Keratinocyte (primary cell): Measurements from ENCODE around the gene RTEL1. TPM values are rescaled to one million over a fixed set of nuclear protein-coding genes. Genes with fewer than 3 reads are reported as not detected.

Source experiments
- DNase-seq: peaks from one replicate; pipeline ENCODE4 v3.0.0-alpha.2; 2011; ENCODE audit warnings: low read depth, missing footprints, low spot score
- FAIRE-seq: peaks from 2 replicates; lab custom pipeline; 2011; peaks lifted over from hg19 to GRCh38; lab: Jason Lieb, UNC
- H2AFZ ChIP-seq: 2 replicates; pipeline ENCODE4 v1.6.0; 2012; ENCODE audit warnings: low read length, control low read depth, inconsistent platforms; ENCODE audit not compliant: control insufficient read depth
- H3K27ac ChIP-seq: 2 replicates; pipeline ENCODE4 v1.5.1; 2011; ENCODE audit warnings: low read length; ENCODE audit not compliant: control insufficient read depth, insufficient read depth
- H3K27me3 ChIP-seq: 3 replicates; pipeline ENCODE4 v1.6.0; 2011; ENCODE audit warnings: low read length; ENCODE audit not compliant: control insufficient read depth, insufficient read depth; ENCODE audit errors: extremely low read depth
- H3K36me3 ChIP-seq, 2 experiments: 2 replicates in 1 of 2; 3 replicates in 1 of 2; pipeline ENCODE4 v1.5.1; 2011; ENCODE audit warnings: low read length in 2 of 2, mild to moderate bottlenecking in 1 of 2; ENCODE audit not compliant: control insufficient read depth in 2 of 2, insufficient read depth in 2 of 2; ENCODE audit errors: extremely low read depth in 1 of 2
- H3K4me1 ChIP-seq: 3 replicates; pipeline ENCODE4 v1.5.1; 2011; ENCODE audit warnings: low read length; ENCODE audit not compliant: control insufficient read depth, insufficient read depth; ENCODE audit errors: extremely low read depth
- H3K4me2 ChIP-seq: 3 replicates; pipeline ENCODE4 v1.6.0; 2011; ENCODE audit warnings: low read depth, low read length; ENCODE audit not compliant: control insufficient read depth, insufficient read depth; ENCODE audit errors: extremely low read depth
- H3K4me3 ChIP-seq, 3 experiments: fragments of 200-600 bp in 1 of 3; sonication (generic) in 1 of 3; 2 replicates in 2 of 3; 3 replicates in 1 of 3; pipeline ENCODE4 v1.5.1; 2011 to 2016; ENCODE audit warnings: low read length in 3 of 3, mild to moderate bottlenecking in 3 of 3, control low read depth in 2 of 3, inconsistent platforms in 1 of 3, low read depth in 1 of 3, mixed read lengths in 1 of 3, mixed run types in 1 of 3, moderate library complexity in 1 of 3; ENCODE audit not compliant: control insufficient read depth in 2 of 3, insufficient read depth in 2 of 3; ENCODE audit errors: extremely low read depth in 1 of 3
- H3K79me2 ChIP-seq: 2 replicates; pipeline ENCODE4 v1.6.0; 2012; ENCODE audit warnings: low read length; ENCODE audit not compliant: control insufficient read depth, insufficient read depth
- H3K9ac ChIP-seq: 3 replicates; pipeline ENCODE4 v1.6.0; 2011; ENCODE audit warnings: low read length; ENCODE audit not compliant: control insufficient read depth, insufficient read depth; ENCODE audit errors: extremely low read depth
- H3K9me1 ChIP-seq: 3 replicates; pipeline ENCODE4 v1.6.0; 2011; ENCODE audit warnings: low read length; ENCODE audit not compliant: control insufficient read depth, insufficient read depth; ENCODE audit errors: extremely low read depth
- H3K9me3 ChIP-seq: 2 replicates; pipeline ENCODE4 v1.5.1; 2012; ENCODE audit warnings: low read depth, low read length; ENCODE audit not compliant: control insufficient read depth
- H4K20me1 ChIP-seq: 3 replicates; pipeline ENCODE4 v1.6.0; 2011; ENCODE audit warnings: low read length; ENCODE audit not compliant: control insufficient read depth, insufficient read depth; ENCODE audit errors: extremely low read depth
- EZH2 ChIP-seq: IDR thresholded peaks from one replicate; pipeline ENCODE4 v1.6.1; 2012; ENCODE audit warnings: inconsistent platforms, mild to moderate bottlenecking, low read length, moderate library complexity
- dilution Hi-C: fragments of 300-500 bp; cut with MboI; formaldehyde crosslinking; loops from one replicate; pipeline ENCODE4 v1.7.0; 2020; ENCODE audit warnings: low sequenced_read_pairs; ENCODE audit not compliant: extremely low pct_ligation_motif_present
- polyA plus RNA-seq, 5 experiments: library from polyadenylated mRNA; depleted of rRNA in 3 of 5; stranded (reverse) in 3 of 5; stranded (forward) in 1 of 5; unstranded in 1 of 5; fragments of >200 nt; gene quantifications; 1 replicate in 1 of 5; 2 replicates in 3 of 5; 3 replicates in 1 of 5; pipeline versions ENCODE4 v1.2.1 to v1.2.3, GENCODE V29; 2011 to 2012; ENCODE audit warnings: missing spikeins in 2 of 5, low read depth in 1 of 5, low replicate concordance in 1 of 5
- TF ChIP-seq, protein P1 (sequence below), 3 experiments: IDR thresholded peaks in 1 of 3; conservative IDR thresholded peaks in 1 of 3; optimal IDR thresholded peaks in 1 of 3; 2 replicates in 2 of 3; 3 replicates in 1 of 3; pipeline versions ENCODE3 to v1.5.1; 2011; ENCODE audit warnings: low read length in 3 of 3, mild to moderate bottlenecking in 3 of 3, moderate library complexity in 2 of 3, control low read depth in 1 of 3, inconsistent platforms in 1 of 3; ENCODE audit not compliant: insufficient read depth in 2 of 3; ENCODE audit errors: extremely low read depth in 1 of 3

The RTEL1 gene
- polyA plus RNA-seq, 1 donor (not counting 4 experiments of a cell fraction or from before 2014, with no cell fraction given) = 12.4 TPM

DNA sequence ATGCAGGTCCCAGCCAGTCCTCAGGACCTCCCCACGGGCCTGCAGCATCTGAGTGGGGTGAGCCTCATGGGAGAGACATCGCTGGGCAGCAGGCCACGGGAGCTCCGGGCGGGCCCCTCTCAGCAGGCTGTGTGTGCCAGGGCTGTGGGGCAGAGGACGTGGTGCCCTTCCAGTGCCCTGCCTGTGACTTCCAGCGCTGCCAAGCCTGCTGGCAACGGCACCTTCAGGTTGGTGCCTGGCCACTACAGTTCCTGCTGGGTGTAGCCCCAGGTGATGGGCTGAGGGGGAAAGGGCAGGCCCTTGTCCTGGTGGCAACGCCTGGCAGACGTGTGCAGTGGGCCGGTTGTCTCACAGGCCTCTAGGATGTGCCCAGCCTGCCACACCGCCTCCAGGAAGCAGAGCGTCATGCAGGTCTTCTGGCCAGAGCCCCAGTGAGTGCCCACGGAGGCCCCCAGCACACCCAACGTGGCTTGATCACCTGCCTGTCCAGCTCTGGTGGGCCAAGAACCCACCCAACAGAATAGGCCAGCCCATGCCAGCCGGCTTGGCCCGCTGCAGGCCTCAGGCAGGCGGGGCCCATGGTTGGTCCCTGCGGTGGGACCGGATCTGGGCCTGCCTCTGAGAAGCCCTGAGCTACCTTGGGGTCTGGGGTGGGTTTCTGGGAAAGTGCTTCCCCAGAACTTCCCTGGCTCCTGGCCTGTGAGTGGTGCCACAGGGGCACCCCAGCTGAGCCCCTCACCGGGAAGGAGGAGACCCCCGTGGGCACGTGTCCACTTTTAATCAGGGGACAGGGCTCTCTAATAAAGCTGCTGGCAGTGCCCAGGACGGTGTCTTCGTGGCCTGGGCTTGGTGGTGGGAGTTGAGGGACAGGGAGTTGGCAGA is 37.6 kb downstream of the RTEL1 start:
- Histone ChIP-seq H3K4me1 (peaks cover 57% of the 10 kb centered on the region), H3K79me2 (peaks cover 16% of the 10 kb centered on the region), H2AFZ (no peak overlapping the region), H3K36me3 (peaks cover 1 to 8% of the 10 kb centered on the region in 2 experiments), H3K9me3 (no peaks in the 10 kb centered on the region), H3K4me2 (peak overlapping the region; percentile 56), H3K9me1 (no peaks in the 10 kb centered on the region), H3K27ac (peak overlapping the region; percentile 56), H4K20me1 (no peaks in the 10 kb centered on the region), H3K27me3 (no peaks in the 10 kb centered on the region), H3K4me3 (peak overlapping the region in 1 of 3 experiments; percentile 43), H3K9ac (peak overlapping the region; percentile 44)
- dilution Hi-C loops = no loop called here
- TF ChIP-seq, protein P1, sequence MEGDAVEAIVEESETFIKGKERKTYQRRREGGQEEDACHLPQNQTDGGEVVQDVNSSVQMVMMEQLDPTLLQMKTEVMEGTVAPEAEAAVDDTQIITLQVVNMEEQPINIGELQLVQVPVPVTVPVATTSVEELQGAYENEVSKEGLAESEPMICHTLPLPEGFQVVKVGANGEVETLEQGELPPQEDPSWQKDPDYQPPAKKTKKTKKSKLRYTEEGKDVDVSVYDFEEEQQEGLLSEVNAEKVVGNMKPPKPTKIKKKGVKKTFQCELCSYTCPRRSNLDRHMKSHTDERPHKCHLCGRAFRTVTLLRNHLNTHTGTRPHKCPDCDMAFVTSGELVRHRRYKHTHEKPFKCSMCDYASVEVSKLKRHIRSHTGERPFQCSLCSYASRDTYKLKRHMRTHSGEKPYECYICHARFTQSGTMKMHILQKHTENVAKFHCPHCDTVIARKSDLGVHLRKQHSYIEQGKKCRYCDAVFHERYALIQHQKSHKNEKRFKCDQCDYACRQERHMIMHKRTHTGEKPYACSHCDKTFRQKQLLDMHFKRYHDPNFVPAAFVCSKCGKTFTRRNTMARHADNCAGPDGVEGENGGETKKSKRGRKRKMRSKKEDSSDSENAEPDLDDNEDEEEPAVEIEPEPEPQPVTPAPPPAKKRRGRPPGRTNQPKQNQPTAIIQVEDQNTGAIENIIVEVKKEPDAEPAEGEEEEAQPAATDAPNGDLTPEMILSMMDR (optimal IDR thresholded peaks at IDR 0.05 in 1 of 3, IDR thresholded peaks at IDR 0.05 in 1 of 3, conservative IDR thresholded peaks at IDR 0.05 in 1 of 3; ENCODE audit: extremely low read depth in 1 of 3, insufficient read depth in 2 of 3, low read length in 3 of 3) = no peak
- TF ChIP-seq EZH2 = no peak
- DNase-seq (no peak), FAIRE-seq (no peak)

- H3K4me2 ChIP-seq = peak overlapping the region; percentile 56
- H3K9me1 ChIP-seq = no peaks in the 10 kb centered on the region
- peaks cover 53% of the 10 kb centered on the region for H3K4me1 ChIP-seq
- H3K4me3 ChIP-seq = peak overlapping the region; percentile 55 to 92 (median 79)
- DNase-seq (peak; percentile 77), FAIRE-seq (peak; percentile 79)
- peak overlapping the region; percentile 72 for H3K9ac ChIP-seq
- H3K27me3 ChIP-seq = no peaks in the 10 kb centered on the region
- dilution Hi-C loops = no loop called here
- no peak overlapping the region for H2AFZ ChIP-seq
- H3K79me2 ChIP-seq = peaks cover 16% of the 10 kb centered on the region
- peaks cover 1 to 8% of the 10 kb centered on the region in 2 experiments for H3K36me3 ChIP-seq
- H3K9me3 ChIP-seq = no peaks in the 10 kb centered on the region
- peak overlapping the region; percentile 56 for H3K27ac ChIP-seq
- TF ChIP-seq, protein P1 (optimal IDR thresholded peaks at IDR 0.05 in 1 of 3, IDR thresholded peaks at IDR 0.05 in 1 of 3, conservative IDR thresholded peaks at IDR 0.05 in 1 of 3; ENCODE audit: extremely low read depth in 1 of 3, insufficient read depth in 2 of 3, low read length in 3 of 3) = no peak
- no peak for TF ChIP-seq EZH2
- H4K20me1 ChIP-seq = no peaks in the 10 kb centered on the region
These were observed 38.2 kb downstream of the RTEL1 start for GRCh38 chr20:63696306-63696627.
